Stimulated activated CD8-positive, alpha-beta memory T cell treated with anti-CD3 and anti-CD28 coated beads, Interleukin-15, amount 100 ng/mL, for 24 hours (primary cell): ENCODE data around the gene FALEC.

Experiments used
- DNase-seq: peaks from one replicate; pipeline ENCODE4 v3.0.0-alpha.2; 2020; ENCODE audit warnings: low read depth

The FALEC gene

GRCh38 chr1:150545486-150546032 lies 30.0 kb downstream of the FALEC start:
- DNase-seq = no peak

DNA sequence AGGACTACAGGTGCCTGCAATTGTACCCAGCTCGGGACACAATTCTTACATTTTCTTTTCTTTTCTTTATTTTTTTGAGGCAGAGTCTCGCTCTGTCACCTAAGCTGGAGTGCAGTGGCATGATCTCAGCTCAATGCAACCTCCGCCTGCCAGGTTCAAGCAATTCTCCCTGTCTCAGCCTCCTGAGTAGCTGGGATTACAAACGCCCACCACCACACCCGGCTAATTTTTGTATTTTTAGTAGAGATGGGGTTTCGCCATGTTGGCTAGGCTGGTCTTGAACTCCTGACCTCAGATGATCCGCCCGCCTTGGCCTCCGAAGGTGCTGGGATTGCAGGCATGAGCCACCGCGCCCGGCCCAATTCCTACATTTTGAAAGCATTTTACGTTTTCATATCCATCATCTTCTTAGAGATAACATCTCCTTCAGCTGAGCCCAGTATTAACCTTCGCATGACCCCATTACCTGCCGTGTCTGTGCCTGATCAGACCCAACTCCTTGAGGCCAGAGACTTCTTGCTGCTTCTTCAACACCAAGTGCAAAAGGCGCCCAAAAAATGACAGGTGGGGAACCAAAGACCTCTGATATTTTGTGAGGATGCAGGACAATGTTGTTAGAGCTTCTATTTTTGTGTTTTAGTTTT lies 30.9 kb downstream of the FALEC start:
- DNase-seq = no peak

DNA sequence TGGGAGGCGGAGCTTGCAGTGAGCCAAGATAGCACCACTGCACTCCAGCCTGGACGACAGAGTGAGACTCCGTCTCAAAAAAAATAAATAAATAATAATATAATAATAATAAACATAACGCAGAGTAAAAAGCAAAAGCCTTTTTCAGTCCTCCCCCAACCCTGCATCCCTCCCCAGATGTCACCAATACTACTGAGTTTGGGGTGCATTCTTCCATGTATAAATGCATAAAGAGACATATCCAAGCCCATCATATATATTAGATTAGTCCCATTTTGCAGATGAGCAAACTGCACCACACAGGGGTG lies 32.7 kb downstream of the FALEC start:
- no peak for DNase-seq

- DNase-seq = no peak
Observed at GRCh38 chr1:150548632-150549495, 33.3 kb downstream of the FALEC start, which contains the start of gene ADAMTSL4. Gene ADAMTSL4, plus strand, starts transcription at chr1:150549408. Its CDS starts 2,881 bp downstream, at chr1:150552289.

- no peak for DNase-seq
Observed at GRCh38 chr1:150549496-150550221, 34.1 kb downstream of the FALEC start.

- no peak for DNase-seq
Observed at GRCh38 chr1:150550222-150551050, 34.9 kb downstream of the FALEC start.

- DNase-seq = no peak
Observed at GRCh38 chr1:150551051-150551783, 35.7 kb downstream of the FALEC start.

GRCh38 chr1:150551784-150552127 lies 36.2 kb downstream of the FALEC start:
- DNase-seq = no peak

GRCh38 chr1:150552128-150552910 lies 36.8 kb downstream of the FALEC start:
- no peak for DNase-seq

DNA sequence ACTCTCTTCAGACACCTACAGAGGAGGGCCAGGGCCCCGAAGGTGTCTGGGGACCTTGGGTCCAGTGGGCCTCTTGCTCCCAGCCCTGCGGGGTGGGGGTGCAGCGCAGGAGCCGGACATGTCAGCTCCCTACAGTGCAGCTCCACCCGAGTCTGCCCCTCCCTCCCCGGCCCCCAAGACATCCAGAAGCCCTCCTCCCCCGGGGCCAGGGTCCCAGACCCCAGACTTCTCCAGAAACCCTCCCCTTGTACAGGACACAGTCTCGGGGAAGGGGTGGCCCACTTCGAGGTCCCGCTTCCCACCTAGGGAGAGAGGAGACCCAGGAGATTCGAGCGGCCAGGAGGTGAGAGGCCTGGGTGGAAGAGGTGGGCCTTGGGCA lies 37.3 kb downstream of the FALEC start:
- DNase-seq = no peak

DNA sequence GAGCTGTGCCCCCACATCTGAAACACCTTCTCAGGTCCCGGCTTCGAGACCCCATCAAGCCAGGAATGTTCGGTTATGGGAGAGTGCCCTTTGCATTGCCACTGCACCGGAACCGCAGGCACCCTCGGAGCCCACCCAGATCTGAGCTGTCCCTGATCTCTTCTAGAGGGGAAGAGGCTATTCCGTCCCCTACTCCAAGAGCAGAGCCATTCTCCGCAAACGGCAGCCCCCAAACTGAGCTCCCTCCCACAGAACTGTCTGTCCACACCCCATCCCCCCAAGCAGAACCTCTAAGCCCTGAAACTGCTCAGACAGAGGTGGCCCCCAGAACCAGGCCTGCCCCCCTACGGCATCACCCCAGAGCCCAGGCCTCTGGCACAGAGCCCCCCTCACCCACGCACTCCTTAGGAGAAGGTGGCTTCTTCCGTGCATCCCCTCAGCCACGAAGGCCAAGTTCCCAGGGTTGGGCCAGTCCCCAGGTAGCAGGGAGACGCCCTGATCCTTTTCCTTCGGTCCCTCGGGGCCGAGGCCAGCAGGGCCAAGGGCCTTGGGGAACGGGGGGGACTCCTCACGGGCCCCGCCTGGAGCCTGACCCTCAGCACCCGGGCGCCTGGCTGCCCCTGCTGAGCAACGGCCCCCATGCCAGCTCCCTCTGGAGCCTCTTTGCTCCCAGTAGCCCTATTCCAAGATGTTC lies 38.0 kb downstream of the FALEC start:
- no peak for DNase-seq

- DNase-seq = no peak
Observed at GRCh38 chr1:150554086-150554452, 38.5 kb downstream of the FALEC start.

GRCh38 chr1:150555198-150555970 lies 39.8 kb downstream of the FALEC start:
- no peak for DNase-seq

DNA sequence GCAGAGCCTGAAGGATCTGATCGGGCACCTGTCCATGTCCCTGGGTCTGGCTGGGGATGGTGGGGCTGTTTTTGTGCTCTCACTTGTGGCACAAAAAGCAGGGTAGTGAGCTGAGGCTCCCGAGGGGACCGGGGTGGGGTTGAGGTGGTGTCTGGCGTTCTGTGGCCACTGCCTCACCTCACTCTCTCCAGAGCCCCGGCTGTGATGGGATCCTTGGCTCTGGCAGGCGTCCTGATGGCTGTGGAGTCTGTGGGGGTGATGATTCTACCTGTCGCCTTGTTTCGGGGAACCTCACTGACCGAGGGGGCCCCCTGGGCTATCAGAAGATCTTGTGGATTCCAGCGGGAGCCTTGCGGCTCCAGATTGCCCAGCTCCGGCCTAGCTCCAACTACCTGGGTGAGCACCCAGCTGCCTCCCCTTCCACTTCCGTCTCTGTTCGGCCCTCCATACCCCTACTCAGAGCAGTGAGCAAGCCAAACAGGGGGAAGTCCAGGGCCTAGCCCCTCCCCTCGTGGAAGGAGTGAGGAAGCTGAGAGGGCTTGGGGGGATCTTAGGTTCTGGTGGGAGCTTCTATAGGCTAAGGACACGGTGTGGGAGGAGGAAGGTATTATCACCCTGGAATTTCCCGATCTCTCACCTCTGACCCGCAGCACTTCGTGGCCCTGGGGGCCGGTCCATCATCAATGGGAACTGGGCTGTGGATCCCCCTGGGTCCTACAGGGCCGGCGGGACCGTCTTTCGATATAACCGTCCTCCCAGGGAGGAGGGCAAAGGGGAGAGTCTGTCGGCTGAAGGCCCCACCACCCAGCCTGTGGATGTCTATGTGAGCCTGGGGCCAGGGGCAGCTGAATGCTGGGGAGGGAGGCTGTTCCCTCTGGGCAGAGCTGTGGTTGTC lies 40.7 kb downstream of the FALEC start:
- no peak for DNase-seq

DNA sequence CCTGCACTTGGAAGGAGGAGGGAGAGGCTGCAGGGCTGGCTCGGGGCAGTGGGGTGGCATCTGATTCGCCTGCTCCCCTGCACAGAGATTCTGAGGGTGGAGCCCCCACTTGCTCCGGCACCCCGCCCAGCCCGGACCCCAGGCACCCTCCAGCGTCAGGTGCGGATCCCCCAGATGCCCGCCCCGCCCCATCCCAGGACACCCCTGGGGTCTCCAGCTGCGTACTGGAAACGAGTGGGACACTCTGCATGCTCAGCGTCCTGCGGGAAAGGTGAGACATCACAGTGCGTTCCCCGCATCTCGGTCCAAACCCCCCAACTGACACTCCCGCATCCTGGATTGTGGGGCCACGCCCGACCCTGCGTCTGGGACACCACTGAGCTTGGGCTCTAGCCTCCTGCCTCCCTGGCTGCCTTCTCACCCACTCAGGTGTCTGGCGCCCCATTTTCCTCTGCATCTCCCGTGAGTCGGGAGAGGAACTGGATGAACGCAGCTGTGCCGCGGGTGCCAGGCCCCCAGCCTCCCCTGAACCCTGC lies 41.6 kb downstream of the FALEC start:
- DNase-seq = no peak

DNA sequence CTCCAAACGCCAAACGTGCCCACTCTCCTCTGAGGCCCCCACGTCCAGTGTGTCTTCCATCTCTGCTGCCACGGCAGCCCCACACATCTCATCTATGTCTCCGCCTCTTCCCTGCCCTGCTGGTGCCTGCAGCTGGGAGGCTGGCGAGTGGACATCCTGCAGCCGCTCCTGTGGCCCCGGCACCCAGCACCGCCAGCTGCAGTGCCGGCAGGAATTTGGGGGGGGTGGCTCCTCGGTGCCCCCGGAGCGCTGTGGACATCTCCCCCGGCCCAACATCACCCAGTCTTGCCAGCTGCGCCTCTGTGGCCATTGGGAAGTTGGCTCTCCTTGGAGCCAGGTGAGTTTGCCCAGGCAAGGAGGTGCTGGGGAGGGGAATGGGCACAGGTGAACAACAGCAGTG lies 42.3 kb downstream of the FALEC start:
- DNase-seq = no peak

GRCh38 chr1:150558303-150558704 lies 42.8 kb downstream of the FALEC start:
- DNase-seq = no peak
